Smooth muscle cell (in vitro differentiated cells): ENCODE results near the gene KRTAP10-12. TPM values are rescaled to one million over a fixed set of nuclear protein-coding genes. Genes with fewer than 3 reads are reported as not detected.

Experiments
- DNase-seq: peaks from one replicate; lab custom pipeline; 2025; ENCODE audit not compliant: unreplicated experiment; lab: John Stamatoyannopoulos, UW
- H2AFZ ChIP-seq: fragments of 200-600 bp; sonication (generic); 2 replicates; pipeline ENCODE4 v1.6.0; 2016; ENCODE audit warnings: antibody characterized with exemption, low read depth, mild to moderate bottlenecking
- H3F3A ChIP-seq: fragments of 200-600 bp; sonication (generic); 2 replicates; pipeline ENCODE4 v1.6.0; 2017; ENCODE audit warnings: antibody characterized with exemption, low read depth
- H3K27ac ChIP-seq: fragments of 200-600 bp; sonication (generic); 2 replicates; pipeline ENCODE4 v1.5.1; 2016; ENCODE audit warnings: low read depth, mild to moderate bottlenecking
- H3K27me3 ChIP-seq: fragments of 200-600 bp; sonication (generic); 2 replicates; pipeline ENCODE4 v1.6.1; 2016; ENCODE audit warnings: low read depth, mild to moderate bottlenecking
- H3K36me3 ChIP-seq: fragments of 200-600 bp; sonication (generic); 2 replicates; pipeline ENCODE4 v1.5.1; 2016; ENCODE audit warnings: low read depth
- H3K4me1 ChIP-seq: fragments of 200-600 bp; sonication (generic); 2 replicates; pipeline ENCODE4 v1.5.1; 2016; ENCODE audit warnings: low read depth
- H3K4me2 ChIP-seq: fragments of 200-600 bp; sonication (generic); 2 replicates; pipeline ENCODE4 v1.6.0; 2016; ENCODE audit warnings: mild to moderate bottlenecking
- H3K4me3 ChIP-seq: fragments of 200-600 bp; sonication (generic); 2 replicates; pipeline ENCODE4 v1.5.1; 2016; ENCODE audit warnings: mild to moderate bottlenecking
- H3K79me2 ChIP-seq: fragments of 200-600 bp; sonication (generic); 2 replicates; pipeline ENCODE4 v1.6.0; 2016; ENCODE audit warnings: low read depth, mild to moderate bottlenecking
- H3K9ac ChIP-seq: fragments of 200-600 bp; sonication (generic); 2 replicates; pipeline ENCODE4 v1.6.0; 2016; ENCODE audit warnings: low read depth
- H3K9me3 ChIP-seq: fragments of 200-600 bp; sonication (generic); replicated peaks from 2 replicates; pipeline ENCODE4 v1.5.1; 2016; ENCODE audit warnings: low read depth
- H4K20me1 ChIP-seq: fragments of 200-600 bp; sonication (generic); 2 replicates; pipeline ENCODE4 v1.6.0; 2016; ENCODE audit warnings: low read depth
- CTCF ChIP-seq: fragments of 200-600 bp; sonication (generic); IDR thresholded peaks from 2 replicates; pipeline ENCODE4 v1.5.1; 2017; ENCODE audit warnings: borderline replicate concordance, mild to moderate bottlenecking, antibody characterized with exemption; ENCODE audit not compliant: insufficient read depth, poor library complexity, severe bottlenecking
- WGBS: methylation state at CpG from one replicate; pipeline ENCODE4 v1.1.7; 2016; ENCODE audit warnings: low lambda C conversion rate; 5-methylcytosine and 5-hydroxymethylcytosine counted together
- polyA plus RNA-seq: library from polyadenylated mRNA; unstranded; fragments of >200 nt; fragmentation: Nextera tagmentation; extraction: Ambion mirVana; gene quantifications from 2 replicates; pipeline ENCODE4 v1.2.1, GENCODE V29; 2016
- total RNA-seq: library from RNA; depleted of rRNA; stranded (reverse); fragments of >200 nt; gene quantifications from 2 replicates; pipeline ENCODE4 v1.2.3, GENCODE V29; 2014

The KRTAP10-12 gene
- total and polyA plus RNA-seq, 2 experiments from 2014 or later: not detected

- Histone ChIP-seq H3K4me1 (no peaks in the 10 kb centered on the region), H3K36me3 (no peaks in the 10 kb centered on the region), H3K4me3 (no peak overlapping the region), H3K27ac (no peak overlapping the region), H3K79me2 (no peaks in the 10 kb centered on the region), H3K27me3 (no peaks in the 10 kb centered on the region), H3K9ac (no peak overlapping the region), H4K20me1 (no peaks in the 10 kb centered on the region), H3K9me3 (peaks cover 3% of the 10 kb centered on the region), H2AFZ (no peak overlapping the region), H3F3A (no peaks in the 10 kb centered on the region), H3K4me2 (no peak overlapping the region)
- WGBS: 90% methylated on average over 1 of the region's 1 CpG
- DNase-seq: no peak
- TF ChIP-seq CTCF: no peak
These were observed 29.4 kb upstream of the KRTAP10-12 start for GRCh38 chr21:44667612-44668011.

GRCh38 chr21:44670642-44671432 lies 26.1 kb upstream of the KRTAP10-12 start:
- no peak overlapping the region for H3K4me3 ChIP-seq
- H4K20me1 ChIP-seq: no peaks in the 10 kb centered on the region
- no peak overlapping the region for H3K27ac ChIP-seq
- TF ChIP-seq CTCF: no peak
- no peak overlapping the region for H3K9ac ChIP-seq
- no peaks in the 10 kb centered on the region for H3F3A ChIP-seq
- 90% methylated on average over 3 of the region's 3 CpGs for WGBS
- DNase-seq: no peak
- no peaks in the 10 kb centered on the region for H3K9me3 ChIP-seq
- H3K27me3 ChIP-seq: no peaks in the 10 kb centered on the region
- no peaks in the 10 kb centered on the region for H3K79me2 ChIP-seq
- no peak overlapping the region for H2AFZ ChIP-seq
- no peak overlapping the region for H3K4me2 ChIP-seq
- H3K36me3 ChIP-seq: no peaks in the 10 kb centered on the region
- no peaks in the 10 kb centered on the region for H3K4me1 ChIP-seq

GRCh38 chr21:44671911-44672310 lies 25.1 kb upstream of the KRTAP10-12 start:
- no peaks in the 10 kb centered on the region for H3K79me2 ChIP-seq
- no peaks in the 10 kb centered on the region for H3K9me3 ChIP-seq
- no peak overlapping the region for H3K4me2 ChIP-seq
- TF ChIP-seq CTCF: no peak
- no peaks in the 10 kb centered on the region for H3K4me1 ChIP-seq
- no peak overlapping the region for H2AFZ ChIP-seq
- H3K36me3 ChIP-seq: no peaks in the 10 kb centered on the region
- no peak for DNase-seq
- WGBS: 88% methylated on average over 1 of the region's 1 CpG
- no peak overlapping the region for H3K4me3 ChIP-seq
- H3K27me3 ChIP-seq: no peaks in the 10 kb centered on the region
- H3F3A ChIP-seq: no peaks in the 10 kb centered on the region
- no peaks in the 10 kb centered on the region for H4K20me1 ChIP-seq
- H3K9ac ChIP-seq: no peak overlapping the region
- no peak overlapping the region for H3K27ac ChIP-seq

- H3K36me3 ChIP-seq: no peaks in the 10 kb centered on the region
- no peaks in the 10 kb centered on the region for H3F3A ChIP-seq
- no peak for TF ChIP-seq CTCF
- no peaks in the 10 kb centered on the region for H3K79me2 ChIP-seq
- H3K4me1 ChIP-seq: no peaks in the 10 kb centered on the region
- no peak overlapping the region for H3K9ac ChIP-seq
- H3K9me3 ChIP-seq: no peaks in the 10 kb centered on the region
- H2AFZ ChIP-seq: no peak overlapping the region
- no peak for DNase-seq
- no peaks in the 10 kb centered on the region for H3K27me3 ChIP-seq
- no peaks in the 10 kb centered on the region for H4K20me1 ChIP-seq
- no peak overlapping the region for H3K27ac ChIP-seq
- WGBS: 96% methylated on average over 13 of the region's 13 CpGs
- no peak overlapping the region for H3K4me3 ChIP-seq
- no peak overlapping the region for H3K4me2 ChIP-seq
These were observed 19.1 kb upstream of the KRTAP10-12 start for GRCh38 chr21:44677881-44678280.
